Measurements from ENCODE around the gene PLEKHG3. TPM values are rescaled to one million over a fixed set of nuclear protein-coding genes. Genes with fewer than 3 reads are reported as not detected.
A peak's percentile ranks its signal among the peaks of the same experiment; 100 is the strongest.

Gene PLEKHG3
- total RNA-seq, 3 donors from 2014 or later: 18.7 to 31.5 (median 30.3) TPM

- peak overlapping the region; percentile 85 for H3K27ac ChIP-seq
- H3K4me1 ChIP-seq: peaks cover 0 to 18% of the 10 kb centered on the region in 2 donors
- H3K36me3 ChIP-seq: no peaks in the 10 kb centered on the region
- DNase-seq (ENCODE audit: low spot score in 2 of 2): no peak
- intact Hi-C loops (cut with DNase I; ENCODE audit: low total_unique reads): no loop called here
- TF ChIP-seq, protein P1, sequence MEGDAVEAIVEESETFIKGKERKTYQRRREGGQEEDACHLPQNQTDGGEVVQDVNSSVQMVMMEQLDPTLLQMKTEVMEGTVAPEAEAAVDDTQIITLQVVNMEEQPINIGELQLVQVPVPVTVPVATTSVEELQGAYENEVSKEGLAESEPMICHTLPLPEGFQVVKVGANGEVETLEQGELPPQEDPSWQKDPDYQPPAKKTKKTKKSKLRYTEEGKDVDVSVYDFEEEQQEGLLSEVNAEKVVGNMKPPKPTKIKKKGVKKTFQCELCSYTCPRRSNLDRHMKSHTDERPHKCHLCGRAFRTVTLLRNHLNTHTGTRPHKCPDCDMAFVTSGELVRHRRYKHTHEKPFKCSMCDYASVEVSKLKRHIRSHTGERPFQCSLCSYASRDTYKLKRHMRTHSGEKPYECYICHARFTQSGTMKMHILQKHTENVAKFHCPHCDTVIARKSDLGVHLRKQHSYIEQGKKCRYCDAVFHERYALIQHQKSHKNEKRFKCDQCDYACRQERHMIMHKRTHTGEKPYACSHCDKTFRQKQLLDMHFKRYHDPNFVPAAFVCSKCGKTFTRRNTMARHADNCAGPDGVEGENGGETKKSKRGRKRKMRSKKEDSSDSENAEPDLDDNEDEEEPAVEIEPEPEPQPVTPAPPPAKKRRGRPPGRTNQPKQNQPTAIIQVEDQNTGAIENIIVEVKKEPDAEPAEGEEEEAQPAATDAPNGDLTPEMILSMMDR (IDR thresholded peaks at IDR 0.05): no peak
- TF ChIP-seq POLR2A (IDR thresholded peaks at IDR 0.05) (no peak), POLR2AphosphoS5 (IDR thresholded peaks at IDR 0.05) (no peak)
- no peaks in the 10 kb centered on the region for H3K27me3 ChIP-seq
- H3K9me3 ChIP-seq: peaks cover 0 to 15% of the 10 kb centered on the region in 2 donors
- peak overlapping the region in 1 of 3 donors; percentile 39 for H3K4me3 ChIP-seq
Measured at GRCh38 chr14:64709126-64709525, 4.9 kb downstream of the PLEKHG3 start.

GRCh38 chr14:64711039-64711438 is 6.8 kb downstream of the PLEKHG3 start:
- no peak for DNase-seq (ENCODE audit: low spot score in 2 of 2)
- intact Hi-C loops (cut with DNase I; ENCODE audit: low total_unique reads): no loop called here
- H3K9me3 ChIP-seq: peaks cover 0 to 16% of the 10 kb centered on the region in 2 donors
- peaks cover 6 to 21% of the 10 kb centered on the region in 2 donors for H3K4me1 ChIP-seq
- TF ChIP-seq, protein P1 (IDR thresholded peaks at IDR 0.05): no peak
- TF ChIP-seq POLR2AphosphoS5 (IDR thresholded peaks at IDR 0.05) (no peak), POLR2A (IDR thresholded peaks at IDR 0.05) (no peak)
- H3K36me3 ChIP-seq: no peaks in the 10 kb centered on the region
- no peak overlapping the region for H3K27ac ChIP-seq
- no peak overlapping the region for H3K4me3 ChIP-seq
- no peaks in the 10 kb centered on the region for H3K27me3 ChIP-seq

- H3K4me1 ChIP-seq: peaks cover 6 to 26% of the 10 kb centered on the region in 2 donors
- H3K36me3 ChIP-seq: no peaks in the 10 kb centered on the region
- H3K4me3 ChIP-seq: no peak overlapping the region
- intact Hi-C loops (cut with DNase I; ENCODE audit: low total_unique reads): no loop called here
- no peaks in the 10 kb centered on the region for H3K27me3 ChIP-seq
- DNase-seq (ENCODE audit: low spot score in 2 of 2): no peak
- H3K9me3 ChIP-seq: peaks cover 0 to 16% of the 10 kb centered on the region in 2 donors
- no peak for TF ChIP-seq POLR2A (IDR thresholded peaks at IDR 0.05)
- TF ChIP-seq, protein P1 (IDR thresholded peaks at IDR 0.05): no peak
- TF ChIP-seq POLR2AphosphoS5 (IDR thresholded peaks at IDR 0.05): no peak
- H3K27ac ChIP-seq: no peak overlapping the region
Measured at GRCh38 chr14:64713677-64714076, 9.5 kb downstream of the PLEKHG3 start.

- TF ChIP-seq POLR2AphosphoS5 (IDR thresholded peaks at IDR 0.05) (no peak), POLR2A (IDR thresholded peaks at IDR 0.05) (no peak)
- TF ChIP-seq, protein P1 (IDR thresholded peaks at IDR 0.05): no peak
- Histone ChIP-seq H3K27me3 (no peaks in the 10 kb centered on the region), H3K4me3 (no peak overlapping the region), H3K36me3 (no peaks in the 10 kb centered on the region), H3K9me3 (peaks cover 0 to 16% of the 10 kb centered on the region in 2 donors), H3K4me1 (peaks cover 6 to 26% of the 10 kb centered on the region in 2 donors), H3K27ac (peak overlapping the region; percentile 89 to 93)
- intact Hi-C loops (cut with DNase I; ENCODE audit: low total_unique reads): no loop called here
- peak in 1 of 2 donors; percentile 2 for DNase-seq (ENCODE audit: low spot score in 2 of 2)
Measured at GRCh38 chr14:64714432-64715025, 10.3 kb downstream of the PLEKHG3 start.

DNA sequence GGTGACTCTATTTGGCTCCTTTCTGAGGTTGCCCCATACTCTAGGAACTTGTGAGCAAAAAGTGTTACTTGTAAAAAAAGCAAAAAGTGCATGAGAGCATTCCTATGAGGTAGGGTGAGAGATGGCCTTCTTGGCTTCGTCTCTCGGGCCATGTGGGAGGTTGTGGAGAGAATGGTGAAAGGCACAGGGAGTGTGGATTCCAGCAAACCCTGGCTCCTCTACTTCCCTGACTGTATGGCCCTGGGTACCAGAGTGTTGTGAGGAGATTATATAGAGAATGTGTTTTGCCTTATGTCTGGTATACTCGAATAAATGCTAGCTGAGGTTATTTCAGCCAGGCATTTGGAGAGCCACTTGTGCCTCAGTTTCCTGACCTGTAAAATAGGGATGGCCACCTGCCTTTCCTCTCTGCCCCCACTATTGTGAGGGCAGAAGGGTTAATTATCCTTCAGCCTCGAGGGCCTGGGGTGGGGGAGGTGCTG is 11.0 kb downstream of the PLEKHG3 start:
- H3K4me3 ChIP-seq: peak overlapping the region in 2 of 3 donors; percentile 39 to 63
- H3K27me3 ChIP-seq: no peaks in the 10 kb centered on the region
- peaks cover 6 to 26% of the 10 kb centered on the region in 2 donors for H3K4me1 ChIP-seq
- intact Hi-C loops (cut with DNase I; ENCODE audit: low total_unique reads): no loop called here
- peak in 1 of 2 donors; percentile 15 for DNase-seq (ENCODE audit: low spot score in 2 of 2)
- peak overlapping the region; percentile 89 to 93 for H3K27ac ChIP-seq
- peaks cover 0 to 16% of the 10 kb centered on the region in 2 donors for H3K9me3 ChIP-seq
- TF ChIP-seq, protein P1 (IDR thresholded peaks at IDR 0.05): no peak
- no peak for TF ChIP-seq POLR2A (IDR thresholded peaks at IDR 0.05)
- no peaks in the 10 kb centered on the region for H3K36me3 ChIP-seq
